HL-60 (cell line): ENCODE measurements around the gene ZBTB7B.

ENCODE experiments used
- DNase-seq, 2 experiments: peaks; one replicate each; pipeline ENCODE4 v3.0.0-alpha.2; 2010 to 2020; ENCODE audit warnings: low read depth in 1 of 2, low spot score in 1 of 2
- H3K27ac ChIP-seq: fragments of 250-450 bp; sonication (Bioruptor Pico); replicated peaks from 2 replicates; pipeline ENCODE4 v1.5.1; 2020; ENCODE audit warnings: mild to moderate bottlenecking, moderate library complexity
- H3K27me3 ChIP-seq: fragments of 250-450 bp; sonication (Bioruptor Pico); 2 replicates; pipeline ENCODE4 v1.5.1; 2021; ENCODE audit warnings: mild to moderate bottlenecking, moderate library complexity; ENCODE audit not compliant: insufficient read depth, poor library complexity, severe bottlenecking
- H3K4me3 ChIP-seq: replicated peaks from 2 replicates; pipeline ENCODE4 v1.5.1; 2011; ENCODE audit warnings: mild to moderate bottlenecking, control low read depth, low read length; ENCODE audit not compliant: insufficient read depth
- CTCF ChIP-seq: IDR thresholded peaks from one replicate; pipeline ENCODE4 v1.5.1; 2011; ENCODE audit warnings: low read length, control low read depth, inconsistent platforms; ENCODE audit not compliant: insufficient read depth
- GABPA ChIP-seq: IDR thresholded peaks from 2 replicates; pipeline ENCODE4 v1.6.1; 2012; ENCODE audit warnings: low read depth
- POLR2AphosphoS5 ChIP-seq: IDR thresholded peaks from 2 replicates; pipeline ENCODE4 v1.6.1; 2012; ENCODE audit warnings: low read depth
- REST ChIP-seq: IDR thresholded peaks from 2 replicates; pipeline ENCODE4 v1.6.1; 2012; ENCODE audit warnings: low read depth; ENCODE audit not compliant: insufficient replicate concordance
- SPI1 ChIP-seq: IDR thresholded peaks from 2 replicates; pipeline ENCODE4 v1.6.1; 2012; ENCODE audit warnings: low read depth, mild to moderate bottlenecking, borderline replicate concordance

Gene ZBTB7B

GRCh38 chr1:154999571-155000410 is 2.8 kb upstream of the ZBTB7B start:
- Histone ChIP-seq H3K27me3 (no peaks in the 10 kb centered on the region), H3K4me3 (peak overlapping the region; percentile 72), H3K27ac (peak overlapping the region; percentile 88)
- TF ChIP-seq GABPA (no peak), SPI1 (0 out of 2 replicates have a peak, but pooled peaks have one; percentile 1), REST (peak; percentile 48), CTCF (no peak), POLR2AphosphoS5 (peak; percentile 62)
- DNase-seq = peak in 1 of 2 experiments; percentile 50

GRCh38 chr1:155000411-155000725 is 2.2 kb upstream of the ZBTB7B start:
- Histone ChIP-seq H3K4me3 (peak overlapping the region; percentile 72), H3K27ac (peak overlapping the region; percentile 88), H3K27me3 (no peaks in the 10 kb centered on the region)
- no peak for DNase-seq
- TF ChIP-seq CTCF (no peak), REST (no peak), SPI1 (no peak), GABPA (no peak), POLR2AphosphoS5 (no peak; the same call in 1 of the 2 replicates)

- peak; percentile 92 for DNase-seq
- Histone ChIP-seq H3K27ac (peak overlapping the region; percentile 88), H3K27me3 (no peaks in the 10 kb centered on the region), H3K4me3 (peak overlapping the region; percentile 72)
- TF ChIP-seq CTCF (no peak), REST (peak; percentile 31)
Measured at GRCh38 chr1:155000726-155001424, 1.7 kb upstream of the ZBTB7B start.
